ENCODE results near the gene POLD3.
A peak's percentile ranks its signal among the peaks of the same experiment; 100 is the strongest.

The POLD3 gene

GRCh38 chr11:74673693-74674360 is 81.4 kb downstream of the POLD3 start:
- DNase-seq (ENCODE audit: low read depth): no peak

GRCh38 chr11:74675761-74676160 is 83.4 kb downstream of the POLD3 start:
- no peak for DNase-seq (ENCODE audit: low read depth)

DNA sequence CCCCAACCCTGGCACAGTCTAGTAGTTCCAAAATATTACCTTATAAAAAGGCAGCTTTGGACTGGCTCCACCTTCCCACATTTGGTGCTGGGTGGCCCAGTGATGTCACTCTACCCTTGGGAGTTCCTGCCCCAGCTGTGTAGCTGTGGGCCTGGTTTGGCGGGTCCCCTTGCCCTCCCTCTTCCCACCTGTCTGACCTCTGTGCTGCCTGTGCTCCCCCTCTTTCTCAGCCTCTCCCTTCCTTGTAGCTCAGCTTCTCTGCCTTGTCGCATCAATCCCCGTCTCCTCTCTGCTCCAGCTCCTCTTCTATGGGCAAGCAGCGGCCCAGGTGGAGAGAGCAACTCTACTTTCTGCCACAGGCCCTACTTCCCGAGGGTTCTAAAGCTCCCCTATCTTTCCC is 84.2 kb downstream of the POLD3 start:
- no peak for DNase-seq (ENCODE audit: low read depth)

- no peak for DNase-seq (ENCODE audit: low read depth)
Observed at GRCh38 chr11:74677131-74677530, 84.7 kb downstream of the POLD3 start.

GRCh38 chr11:74678041-74678440 is 85.7 kb downstream of the POLD3 start:
- DNase-seq (ENCODE audit: low read depth): no peak

- no peak for DNase-seq (ENCODE audit: low read depth)
Observed at GRCh38 chr11:74678591-74679512, 86.5 kb downstream of the POLD3 start.

DNA sequence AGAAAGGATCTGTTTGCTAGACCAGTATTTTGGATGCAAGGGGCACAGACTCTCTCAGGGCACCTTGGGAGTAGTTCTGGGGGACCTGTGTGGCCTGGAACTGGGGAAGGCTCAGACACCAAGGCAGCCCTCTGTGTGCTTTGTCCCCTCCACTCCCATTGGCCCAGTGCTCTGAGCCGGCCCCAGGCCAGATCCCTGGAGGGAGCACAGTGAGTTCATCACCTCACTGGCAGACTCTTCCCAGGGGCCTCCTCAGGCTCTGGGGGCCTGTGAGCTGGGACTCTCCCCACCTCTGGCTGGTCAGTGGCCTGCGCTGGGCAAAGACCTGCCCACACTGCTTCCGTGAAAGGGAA is 87.1 kb downstream of the POLD3 start:
- no peak for DNase-seq (ENCODE audit: low read depth)

DNA sequence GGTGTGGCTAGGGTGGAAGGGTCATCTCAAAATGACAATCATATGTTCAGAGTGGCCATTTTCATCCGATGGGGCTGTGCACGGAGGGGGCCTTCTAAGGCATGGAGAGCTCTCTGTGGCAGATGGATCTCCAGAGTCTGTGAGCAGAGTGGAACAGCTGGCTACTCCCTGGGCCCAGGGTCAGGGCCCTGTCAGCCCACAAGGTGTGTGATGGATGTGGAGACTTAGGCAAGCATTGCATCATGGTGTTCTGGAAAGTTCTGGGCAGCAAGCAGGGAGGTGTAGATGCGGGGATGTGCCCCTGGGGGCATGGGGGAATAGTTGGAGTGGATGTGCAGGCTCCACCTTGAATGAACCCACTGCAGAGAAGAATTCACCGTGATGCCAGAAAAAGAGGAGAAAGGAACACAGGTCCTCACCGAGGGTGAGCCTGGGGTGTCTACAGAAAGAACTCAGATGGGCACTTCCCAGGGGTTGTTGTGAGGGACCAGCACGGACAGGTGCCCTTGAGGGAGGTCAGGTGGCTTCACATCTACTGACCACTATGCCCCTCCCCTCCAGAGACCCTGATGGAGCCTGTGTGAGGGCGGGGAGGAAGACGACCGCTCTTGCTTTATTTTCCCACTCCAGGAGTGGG is 87.8 kb downstream of the POLD3 start:
- no peak for DNase-seq (ENCODE audit: low read depth)

DNA sequence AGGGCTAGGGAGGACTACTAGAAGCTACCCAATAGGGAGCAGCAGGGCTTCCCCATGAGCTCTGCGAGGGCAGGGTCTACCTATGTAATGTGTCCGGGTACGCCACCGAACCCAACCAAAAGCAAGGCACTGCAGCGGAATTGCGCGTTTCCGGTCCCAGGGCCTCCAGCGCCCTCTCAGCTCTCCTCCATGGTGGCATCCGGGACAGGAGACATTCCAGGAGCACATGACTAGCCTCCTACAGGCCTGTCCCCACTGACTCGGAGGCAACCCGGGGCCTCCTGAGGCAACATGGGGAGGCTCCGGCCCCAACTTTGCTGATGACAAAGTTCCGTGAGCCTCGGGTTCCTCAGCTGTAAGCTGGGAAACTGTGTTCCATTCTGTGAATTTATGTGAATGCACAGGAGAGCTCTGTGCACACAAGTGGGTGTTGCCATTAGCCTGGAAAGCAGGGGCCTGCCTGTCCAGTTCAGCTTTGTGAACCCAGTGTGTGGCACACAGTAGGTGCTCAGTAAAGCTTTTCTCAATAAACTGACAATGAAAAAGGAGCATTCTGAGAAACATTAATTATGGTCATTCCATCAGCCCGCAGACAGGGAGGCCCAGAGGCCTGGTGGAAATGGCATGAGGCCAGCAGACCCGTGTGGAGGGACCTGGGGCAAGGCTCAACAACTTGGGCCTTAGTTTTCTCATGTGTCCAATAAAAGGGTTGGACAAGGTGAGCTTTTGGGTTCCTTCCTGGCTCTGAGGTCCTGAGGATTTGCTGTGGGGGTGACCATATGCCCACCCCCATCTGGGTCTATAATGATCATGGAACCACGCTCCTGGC is 88.5 kb downstream of the POLD3 start:
- no peak for DNase-seq (ENCODE audit: low read depth)

GRCh38 chr11:74681686-74682651 is 89.6 kb downstream of the POLD3 start:
- DNase-seq (ENCODE audit: low read depth): peak; percentile 51

DNA sequence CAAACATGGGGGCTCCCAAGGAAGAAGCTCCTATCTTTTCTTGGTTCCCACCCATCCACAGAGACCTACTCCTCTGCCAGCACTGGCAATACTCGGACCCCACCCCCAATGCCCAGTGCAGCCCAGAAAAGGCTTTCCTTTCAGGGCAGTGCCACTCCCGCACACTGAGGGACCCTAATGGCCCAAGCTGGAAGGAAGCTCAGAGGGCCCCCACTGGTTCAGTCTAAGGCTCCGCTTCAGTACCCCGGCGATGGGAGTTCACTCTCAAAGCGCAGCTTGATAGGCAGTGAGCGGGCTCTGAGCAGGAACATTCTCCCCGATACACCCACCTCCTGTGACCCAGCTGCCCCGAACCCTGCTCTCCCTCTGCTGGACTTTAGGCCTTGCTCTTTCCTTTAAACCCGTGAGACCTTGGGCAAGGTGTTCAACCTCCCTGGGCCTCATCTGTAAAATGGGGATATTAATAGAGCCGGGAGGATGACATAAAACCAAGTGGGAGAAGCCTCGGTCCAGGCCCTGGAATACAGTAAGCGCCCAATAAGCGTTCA is 90.4 kb downstream of the POLD3 start:
- no peak for DNase-seq (ENCODE audit: low read depth)

GRCh38 chr11:74683279-74683871 is 91.0 kb downstream of the POLD3 start:
- DNase-seq (ENCODE audit: low read depth): peak; percentile 25

- peak; percentile 74 for DNase-seq (ENCODE audit: low read depth)
Observed at GRCh38 chr11:74683941-74684481, 91.6 kb downstream of the POLD3 start.

- DNase-seq (ENCODE audit: low read depth): no peak
Observed at GRCh38 chr11:74684661-74685060, 92.3 kb downstream of the POLD3 start.

DNA sequence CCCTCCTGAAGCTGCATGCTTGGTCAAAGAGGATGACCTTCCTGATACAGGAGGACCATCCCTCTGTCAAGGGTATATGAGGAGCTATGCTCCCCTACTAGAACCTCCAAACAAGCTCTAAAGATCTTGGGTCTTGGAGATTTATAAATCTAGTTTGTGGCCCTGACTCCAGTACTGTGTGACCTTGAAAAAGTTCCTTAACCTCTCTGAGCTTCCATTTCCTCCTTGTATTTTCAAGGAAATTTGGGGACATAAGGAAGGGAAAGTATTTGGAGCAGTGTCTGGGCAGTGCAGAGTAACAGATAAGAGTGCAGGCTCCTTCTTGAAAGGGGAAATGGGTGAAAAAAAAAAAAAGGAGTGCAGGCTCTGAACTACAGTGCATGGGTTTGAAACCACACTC is 93.0 kb downstream of the POLD3 start:
- DNase-seq (ENCODE audit: low read depth): no peak

DNA sequence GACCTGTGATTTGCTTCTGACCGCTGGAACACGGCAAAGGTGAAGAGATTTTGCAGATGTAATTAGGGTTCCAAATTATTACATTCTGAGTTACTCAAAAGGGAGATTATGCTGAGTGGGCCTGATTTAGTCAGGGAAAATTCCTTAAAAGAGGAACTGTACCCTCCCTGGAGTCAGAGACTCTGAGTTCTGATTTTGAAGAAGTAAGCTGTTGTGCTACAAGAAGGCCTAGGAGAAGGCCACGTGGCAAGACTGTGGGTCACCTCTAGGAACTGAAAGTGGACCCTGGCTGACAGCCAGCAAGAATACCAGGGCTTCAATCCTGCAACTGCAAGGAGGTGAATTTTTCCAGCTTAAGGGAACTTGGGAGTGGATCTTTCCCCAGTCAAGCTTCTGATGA is 93.5 kb downstream of the POLD3 start:
- no peak for DNase-seq (ENCODE audit: low read depth)

DNA sequence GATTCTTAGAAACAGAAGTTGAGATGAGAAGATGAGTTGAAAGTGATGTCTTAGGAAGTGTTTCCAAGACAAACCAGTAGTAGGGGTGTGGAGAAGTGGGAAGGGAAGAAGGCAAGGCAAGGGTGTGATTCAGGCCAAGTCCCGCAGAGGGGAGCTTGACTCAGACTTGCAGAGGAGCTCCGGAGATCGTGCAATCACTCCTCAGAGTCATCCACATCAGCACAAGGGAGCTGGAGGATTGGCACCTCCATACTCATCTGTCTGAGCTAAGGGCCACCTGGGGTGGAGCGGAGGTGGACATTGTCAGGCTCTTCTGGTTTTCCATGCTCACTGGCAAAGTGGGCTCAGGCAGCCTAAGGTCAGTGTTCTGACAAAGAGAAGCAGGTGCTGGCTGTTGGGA is 94.4 kb downstream of the POLD3 start:
- DNase-seq (ENCODE audit: low read depth): peak; percentile 67

- DNase-seq (ENCODE audit: low read depth): peak; percentile 50
Observed at GRCh38 chr11:74687237-74688023, 95.0 kb downstream of the POLD3 start.

DNA sequence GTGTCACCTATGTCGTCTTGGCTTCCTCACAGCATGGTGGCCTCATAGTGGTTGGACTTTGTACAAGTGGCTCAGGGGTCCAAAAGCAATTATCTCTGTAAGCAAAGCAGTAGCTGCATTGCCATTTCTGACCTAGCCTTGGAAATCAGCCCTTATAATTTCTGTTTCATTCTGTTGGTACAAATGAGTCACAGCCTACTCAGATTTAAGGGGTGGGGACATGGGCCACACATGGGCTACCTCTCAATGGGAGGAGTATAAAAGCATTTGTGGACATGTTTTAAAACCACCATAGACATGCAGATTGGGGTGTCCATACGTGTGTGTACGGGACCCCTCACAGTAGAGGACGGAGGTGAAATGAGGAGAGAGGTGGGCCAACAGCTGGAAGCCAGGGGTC is 97.3 kb downstream of the POLD3 start:
- peak; percentile 39 for DNase-seq (ENCODE audit: low read depth)

Measured in EH (cell line).